ENCODE results near the gene NUAK1. TPM values are rescaled to one million over a fixed set of nuclear protein-coding genes. Genes with fewer than 3 reads are reported as not detected.

The NUAK1 gene
- polyA plus RNA-seq, 6 donors from 2014 or later: not detected

DNA sequence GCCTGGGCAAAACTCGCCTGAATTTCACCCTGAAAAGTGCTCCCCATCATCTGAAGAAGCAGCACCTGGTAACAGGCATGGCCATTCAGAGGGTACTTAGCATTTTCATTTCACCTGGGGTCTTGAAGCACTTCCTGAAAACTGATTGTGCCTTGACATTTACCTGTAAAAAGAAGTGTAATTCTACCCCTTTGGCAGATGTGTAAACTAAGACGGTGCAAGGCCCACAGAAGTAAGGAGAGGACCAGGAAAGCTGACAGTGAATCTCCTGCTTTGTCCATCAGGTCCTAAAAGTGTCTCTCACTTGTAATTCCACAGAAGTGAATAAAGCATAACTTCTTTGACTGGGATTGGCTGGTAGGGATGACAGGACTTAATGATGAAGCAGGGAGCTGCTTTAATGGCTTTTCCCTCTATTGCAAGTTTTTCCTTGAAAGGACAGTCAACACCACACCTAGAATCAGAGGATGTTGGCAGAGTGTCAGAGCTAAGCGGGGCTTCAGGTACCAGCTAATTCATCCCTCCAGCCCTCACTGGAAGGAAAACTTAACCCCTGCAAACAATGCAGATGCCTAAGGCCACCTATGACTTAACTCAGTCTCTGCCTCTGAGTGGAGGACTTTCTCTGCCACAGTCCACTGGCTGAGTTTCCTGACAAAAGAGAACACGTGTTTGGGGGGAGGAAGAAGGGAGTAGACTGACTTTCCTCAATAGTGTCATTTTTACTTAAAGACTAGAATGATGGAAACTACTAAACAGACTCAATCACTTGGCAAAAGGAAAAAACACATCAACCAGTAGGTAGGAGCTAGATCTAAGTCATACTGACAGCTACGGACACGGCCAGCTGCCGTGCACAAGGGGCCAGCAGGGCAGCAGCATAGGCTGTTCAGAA, 74.7 kb downstream of the NUAK1 start:
- H3K4me3 Mint-ChIP-seq: no peak overlapping the region
- peaks cover 0 to 11% (median 0%) of the 10 kb centered on the region in 7 donors for H3K9me3 Mint-ChIP-seq
- DNase-seq (no peak), ATAC-seq (ENCODE audit: low read depth in 2 of 2) (no peak)
- H3K27ac Mint-ChIP-seq: no peak overlapping the region
- H3K36me3 Mint-ChIP-seq: no peaks in the 10 kb centered on the region
- no peaks in the 10 kb centered on the region for H3K4me1 Mint-ChIP-seq
- H3K27me3 Mint-ChIP-seq: peaks cover 0 to 7% (median 4%) of the 10 kb centered on the region in 3 donors

DNA sequence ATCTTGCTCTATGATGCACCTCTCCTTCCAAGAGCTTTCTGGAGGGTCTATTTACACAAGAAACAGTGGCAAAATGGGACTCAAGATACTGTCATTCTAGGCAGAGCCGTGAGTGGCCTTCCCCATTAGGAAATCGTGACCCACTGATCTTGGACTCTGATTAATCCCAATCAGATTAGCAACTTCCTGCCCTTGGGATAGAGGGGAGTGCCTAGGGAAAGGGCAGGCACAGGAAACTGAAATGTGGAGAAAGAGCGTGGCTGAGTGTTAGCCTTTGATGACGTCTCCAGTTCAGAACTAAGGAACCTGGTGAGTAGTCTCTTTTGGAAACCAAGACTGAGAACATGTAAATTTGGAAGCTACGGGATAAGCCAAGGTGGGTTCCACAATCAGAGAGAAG, 76.1 kb downstream of the NUAK1 start:
- Mint-ChIP-seq H3K27ac (no peak overlapping the region), H3K4me3 (no peak overlapping the region), H3K27me3 (peaks cover 0 to 7% (median 4%) of the 10 kb centered on the region in 3 donors), H3K9me3 (peaks cover 0 to 16% (median 0%) of the 10 kb centered on the region in 7 donors), H3K4me1 (no peaks in the 10 kb centered on the region), H3K36me3 (no peaks in the 10 kb centered on the region)
- ATAC-seq (ENCODE audit: low read depth in 2 of 2): no peak
- no peak for DNase-seq

GRCh38 chr12:106058256-106059182, 80.2 kb downstream of the NUAK1 start:
- H3K36me3 Mint-ChIP-seq: peaks cover 8 to 11% of the 10 kb centered on the region in 2 donors
- H3K27ac Mint-ChIP-seq: no peak overlapping the region
- H3K27me3 Mint-ChIP-seq: peaks cover 7 to 11% (median 7%) of the 10 kb centered on the region in 3 donors
- no peaks in the 10 kb centered on the region for H3K4me1 Mint-ChIP-seq
- DNase-seq (no peak), ATAC-seq (ENCODE audit: low read depth in 2 of 2) (no peak)
- peaks cover 6 to 32% (median 13%) of the 10 kb centered on the region in 7 donors for H3K9me3 Mint-ChIP-seq
- no peak overlapping the region for H3K4me3 Mint-ChIP-seq

DNA sequence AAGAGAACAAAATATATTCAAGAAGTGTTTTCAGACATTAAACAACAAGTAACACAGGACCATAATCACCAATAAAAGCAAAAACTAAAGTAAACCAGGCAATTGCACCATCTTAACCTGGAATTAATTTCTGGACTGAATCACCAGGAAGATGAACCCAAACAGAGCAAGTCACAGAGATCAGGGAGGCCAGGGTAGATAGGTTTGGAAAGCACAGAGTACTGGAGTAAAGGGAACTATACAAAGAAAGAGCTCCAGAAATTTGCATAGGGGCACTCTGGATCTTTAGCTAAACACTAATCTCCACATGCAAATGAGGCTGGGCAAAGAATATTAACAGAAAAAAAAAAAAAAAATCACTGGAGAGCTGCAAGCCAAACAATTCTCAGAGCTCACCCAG, 84.7 kb downstream of the NUAK1 start:
- Mint-ChIP-seq H3K27ac (no peak overlapping the region), H3K4me1 (no peaks in the 10 kb centered on the region), H3K36me3 (peaks cover 8 to 11% of the 10 kb centered on the region in 2 donors), H3K9me3 (peaks cover 6 to 38% (median 14%) of the 10 kb centered on the region in 7 donors), H3K27me3 (peaks cover 9 to 39% (median 31%) of the 10 kb centered on the region in 3 donors), H3K4me3 (no peak overlapping the region)
- DNase-seq (no peak), ATAC-seq (ENCODE audit: low read depth in 2 of 2) (no peak)

DNA sequence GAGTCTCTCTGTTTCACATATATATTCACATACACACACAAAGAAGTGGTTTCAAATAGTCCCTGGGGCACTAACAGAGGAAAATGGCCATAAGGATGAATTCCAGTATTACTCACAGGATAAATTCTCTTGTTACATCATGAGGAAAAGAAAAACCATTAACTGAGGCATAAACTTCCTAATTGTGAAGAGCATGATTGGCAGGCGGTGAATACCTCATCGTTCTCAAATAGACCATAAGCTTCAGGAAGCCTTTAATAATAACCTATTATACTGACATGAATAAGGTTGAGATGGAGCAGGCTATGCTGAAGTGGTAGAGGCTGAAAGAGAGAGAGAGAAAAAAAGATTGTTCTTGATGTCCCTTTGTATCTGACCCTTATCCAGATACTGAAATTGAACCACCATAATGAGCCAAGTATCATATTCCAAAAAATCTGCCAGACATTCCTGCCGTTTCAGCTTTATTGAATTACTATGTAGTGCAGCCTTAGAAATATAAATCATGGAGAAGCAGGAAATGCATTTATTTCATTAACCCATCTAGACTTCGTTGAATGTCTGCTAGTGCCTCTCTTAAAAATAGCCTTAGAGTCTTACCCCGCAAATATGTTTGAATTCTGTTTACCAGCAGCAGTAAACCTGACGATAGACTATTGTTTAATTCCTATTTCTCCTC, 86.8 kb downstream of the NUAK1 start:
- Mint-ChIP-seq H3K4me3 (no peak overlapping the region), H3K27me3 (peaks cover 15 to 48% (median 31%) of the 10 kb centered on the region in 3 donors), H3K9me3 (peaks cover 5 to 38% (median 12%) of the 10 kb centered on the region in 7 donors), H3K36me3 (peaks cover 8 to 11% of the 10 kb centered on the region in 2 donors), H3K27ac (no peak overlapping the region), H3K4me1 (no peaks in the 10 kb centered on the region)
- no peak for DNase-seq
- no peak for ATAC-seq (ENCODE audit: low read depth in 2 of 2)

DNA sequence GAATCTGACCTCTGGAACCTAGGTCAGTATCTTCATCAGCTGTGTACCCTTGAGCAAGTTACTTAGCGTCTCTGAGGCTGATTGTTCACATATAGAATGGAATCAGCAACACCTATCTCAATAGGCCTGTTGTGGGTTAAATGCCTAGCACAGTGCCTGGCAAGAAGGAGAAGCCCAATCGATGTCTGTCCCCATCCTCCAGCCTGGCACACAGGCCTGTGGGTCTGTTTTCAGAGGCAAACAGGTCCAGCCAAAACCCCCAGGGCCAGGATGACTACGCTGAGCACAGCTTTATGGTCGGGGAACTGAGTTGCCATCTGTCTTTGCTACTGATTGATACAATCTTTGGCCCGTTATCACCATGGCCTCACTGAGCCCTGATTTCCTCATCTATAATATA, 89.2 kb downstream of the NUAK1 start:
- Mint-ChIP-seq H3K27ac (no peak overlapping the region), H3K36me3 (peaks cover 0 to 7% of the 10 kb centered on the region in 2 donors), H3K27me3 (peaks cover 15 to 55% (median 31%) of the 10 kb centered on the region in 3 donors), H3K9me3 (peaks cover 0 to 16% (median 4%) of the 10 kb centered on the region in 7 donors), H3K4me3 (no peak overlapping the region), H3K4me1 (no peaks in the 10 kb centered on the region)
- no peak for DNase-seq
- no peak for ATAC-seq (ENCODE audit: low read depth in 2 of 2)

DNA sequence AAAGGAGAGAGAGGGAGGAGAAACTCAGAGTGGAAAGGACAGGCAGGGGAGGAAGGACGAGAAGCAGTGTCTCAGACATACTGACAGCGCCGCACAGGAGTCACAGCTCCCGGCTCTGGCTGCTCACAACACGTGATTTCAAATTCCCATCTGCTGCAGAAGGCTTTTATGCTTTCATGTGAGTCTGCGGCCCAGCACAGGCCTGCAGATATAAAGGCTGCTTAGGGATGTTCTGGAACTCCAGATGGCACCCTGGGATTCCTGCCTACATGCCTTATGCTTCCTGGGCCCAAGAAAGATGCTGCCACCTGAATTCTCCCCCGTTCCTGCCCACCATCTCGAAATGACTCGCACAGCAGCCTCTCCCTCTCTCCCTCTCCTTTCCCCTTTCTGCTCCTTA, 89.6 kb downstream of the NUAK1 start:
- Mint-ChIP-seq H3K27me3 (peaks cover 15 to 53% (median 30%) of the 10 kb centered on the region in 3 donors), H3K4me1 (no peaks in the 10 kb centered on the region), H3K36me3 (peaks cover 0 to 5% of the 10 kb centered on the region in 2 donors), H3K9me3 (peaks cover 0 to 11% (median 3%) of the 10 kb centered on the region in 7 donors), H3K27ac (no peak overlapping the region), H3K4me3 (no peak overlapping the region)
- no peak for DNase-seq
- ATAC-seq (ENCODE audit: low read depth in 2 of 2): no peak

DNA sequence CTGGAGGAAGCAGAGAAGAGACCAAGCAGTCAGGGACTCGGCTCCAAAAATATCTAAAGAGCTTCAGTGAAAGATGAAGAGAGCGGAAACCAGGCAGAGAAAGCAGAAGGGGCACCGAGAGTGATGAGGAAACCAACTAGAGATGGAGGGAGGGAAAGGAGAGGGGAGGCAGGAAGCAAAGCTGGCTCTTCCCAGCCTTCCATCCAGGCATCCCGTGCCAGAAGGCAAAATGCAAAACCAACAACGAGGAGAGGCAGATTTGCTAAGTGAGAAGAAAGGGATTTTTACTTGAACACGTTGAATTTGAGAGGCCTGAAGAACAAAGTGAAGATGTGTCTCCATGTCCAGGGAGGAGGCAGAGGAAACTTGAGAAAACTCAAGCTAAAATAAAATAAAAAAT, 90.1 kb downstream of the NUAK1 start:
- Mint-ChIP-seq H3K27ac (no peak overlapping the region), H3K4me1 (no peaks in the 10 kb centered on the region)
- ATAC-seq (ENCODE audit: low read depth in 2 of 2): no peak

GRCh38 chr12:106048016-106048415, 90.7 kb downstream of the NUAK1 start:
- peaks cover 0 to 4% (median 0%) of the 10 kb centered on the region in 7 donors for H3K9me3 Mint-ChIP-seq
- DNase-seq (no peak), ATAC-seq (ENCODE audit: low read depth in 2 of 2) (no peak)
- H3K36me3 Mint-ChIP-seq: no peaks in the 10 kb centered on the region
- H3K4me3 Mint-ChIP-seq: no peak overlapping the region
- no peak overlapping the region for H3K27ac Mint-ChIP-seq
- peaks cover 15 to 48% (median 24%) of the 10 kb centered on the region in 3 donors for H3K27me3 Mint-ChIP-seq
- no peaks in the 10 kb centered on the region for H3K4me1 Mint-ChIP-seq

More for the DNA sequence above, 90.1 kb downstream of the NUAK1 start:
- H3K27me3 Mint-ChIP-seq: peaks cover 15 to 49% (median 25%) of the 10 kb centered on the region in 3 donors
- no peak for DNase-seq
- H3K4me3 Mint-ChIP-seq: no peak overlapping the region
- H3K9me3 Mint-ChIP-seq: peaks cover 0 to 7% (median 0%) of the 10 kb centered on the region in 7 donors
- peaks cover 0 to under 1% of the 10 kb centered on the region in 2 donors for H3K36me3 Mint-ChIP-seq

DNA sequence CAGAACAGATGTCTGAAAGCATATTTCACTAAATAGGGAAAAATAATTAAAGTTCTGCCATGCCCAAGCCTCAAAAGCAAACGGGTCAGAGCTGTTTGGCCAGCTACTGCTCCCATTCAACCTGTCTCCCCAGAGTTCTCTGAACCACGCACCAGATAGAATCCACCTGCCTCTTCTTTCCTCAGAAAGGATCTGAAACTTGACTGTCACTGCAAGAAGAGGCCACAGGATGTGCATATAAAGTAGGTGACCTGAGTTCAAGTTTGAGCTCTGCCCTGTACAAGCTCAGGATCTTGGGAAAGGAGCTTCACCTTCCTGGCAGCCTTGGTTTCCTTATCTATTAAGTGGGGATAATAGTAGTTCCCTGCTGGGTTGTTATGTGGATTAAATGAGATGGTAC, 91.8 kb downstream of the NUAK1 start:
- no peaks in the 10 kb centered on the region for H3K4me1 Mint-ChIP-seq
- H3K27me3 Mint-ChIP-seq: peaks cover 15 to 45% (median 31%) of the 10 kb centered on the region in 3 donors
- peaks cover 0 to 3% (median 0%) of the 10 kb centered on the region in 7 donors for H3K9me3 Mint-ChIP-seq
- H3K36me3 Mint-ChIP-seq: no peaks in the 10 kb centered on the region
- ATAC-seq (ENCODE audit: low read depth in 2 of 2) (no peak), DNase-seq (no peak)
- no peak overlapping the region for H3K27ac Mint-ChIP-seq
- H3K4me3 Mint-ChIP-seq: no peak overlapping the region

DNA sequence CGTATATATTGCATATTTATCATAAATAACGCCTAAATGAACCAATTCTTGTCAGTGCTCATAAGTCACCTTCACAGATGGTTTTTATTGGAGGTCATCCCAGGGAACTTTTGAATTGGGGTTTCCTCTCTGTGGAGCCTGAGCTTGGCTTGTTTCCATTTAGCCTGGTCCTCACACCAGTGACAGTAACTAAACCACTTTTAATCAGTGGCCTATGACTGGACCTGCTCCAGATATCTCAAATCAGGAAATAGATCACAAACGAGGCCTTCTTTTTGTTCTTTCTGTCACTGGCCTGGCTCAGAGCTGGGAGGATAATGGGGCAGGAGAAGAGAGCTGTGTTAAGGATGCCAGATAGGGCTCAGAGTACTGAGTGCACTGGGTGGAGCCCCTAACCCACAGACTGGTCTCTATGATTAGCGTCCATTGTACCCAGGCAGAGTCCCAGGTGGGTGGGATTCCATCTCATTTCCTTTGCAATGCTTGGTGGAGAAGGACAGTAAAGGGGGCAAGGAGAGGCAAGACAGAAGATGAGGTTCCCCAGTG, 92.4 kb downstream of the NUAK1 start:
- ATAC-seq (ENCODE audit: low read depth in 2 of 2): no peak
- no peaks in the 10 kb centered on the region for H3K36me3 Mint-ChIP-seq
- H3K27ac Mint-ChIP-seq: no peak overlapping the region
- peaks cover 0 to 3% (median 0%) of the 10 kb centered on the region in 7 donors for H3K9me3 Mint-ChIP-seq
- H3K27me3 Mint-ChIP-seq: peaks cover 15 to 42% (median 30%) of the 10 kb centered on the region in 3 donors
- H3K4me1 Mint-ChIP-seq: no peaks in the 10 kb centered on the region
- no peak for DNase-seq
- H3K4me3 Mint-ChIP-seq: no peak overlapping the region

- H3K27me3 Mint-ChIP-seq: peaks cover 15 to 40% (median 25%) of the 10 kb centered on the region in 3 donors
- no peak for DNase-seq
- H3K9me3 Mint-ChIP-seq: peaks cover 0 to 6% (median 0%) of the 10 kb centered on the region in 7 donors
- H3K4me3 Mint-ChIP-seq: no peak overlapping the region
- H3K36me3 Mint-ChIP-seq: peaks cover 0 to 6% of the 10 kb centered on the region in 2 donors
- no peak overlapping the region for H3K27ac Mint-ChIP-seq
- ATAC-seq (ENCODE audit: low read depth in 2 of 2): no peak
- H3K4me1 Mint-ChIP-seq: no peaks in the 10 kb centered on the region
Measured at GRCh38 chr12:106045251-106045674, 93.5 kb downstream of the NUAK1 start.

All from naive B cell (primary cell).